H7 (cell line): ENCODE data around the gene NVL. TPM values are rescaled to one million over a fixed set of nuclear protein-coding genes. Genes with fewer than 3 reads are reported as not detected.
A peak's percentile ranks its signal among the peaks of the same experiment; 100 is the strongest.

Source experiments
- DNase-seq: peaks from one replicate; pipeline ENCODE4 v3.0.0; 2012
- H3K27me3 ChIP-seq: 2 replicates; pipeline ENCODE4 v1.6.0; 2011; ENCODE audit warnings: mild to moderate bottlenecking, low read length; ENCODE audit not compliant: control insufficient read depth, insufficient read depth
- H3K36me3 ChIP-seq: replicated peaks from 2 replicates; pipeline ENCODE4 v1.5.1; 2011; ENCODE audit warnings: low read length; ENCODE audit not compliant: control insufficient read depth, insufficient read depth
- H3K4me3 ChIP-seq: 2 replicates; pipeline ENCODE4 v1.5.1; 2011; ENCODE audit warnings: low read depth, mild to moderate bottlenecking, control low read depth, low read length, moderate library complexity; ENCODE audit not compliant: insufficient read depth
- total RNA-seq: library from RNA; depleted of rRNA; stranded (reverse); fragments of >200 nt; shearing (Covaris generic); gene quantifications from 2 replicates; pipeline ENCODE4 v1.2.3, GENCODE V29; 2014

The NVL gene
- total RNA-seq, 1 experiment from 2014 or later, result 49.3 TPM

GRCh38 chr1:224252479-224252878 lies 77.5 kb downstream of the NVL start:
- DNase-seq, result no peak
- H3K27me3 ChIP-seq, result no peaks in the 10 kb centered on the region
- no peak overlapping the region for H3K4me3 ChIP-seq
- H3K36me3 ChIP-seq, result peaks cover 2% of the 10 kb centered on the region

- Histone ChIP-seq H3K4me3 (no peak overlapping the region), H3K27me3 (no peaks in the 10 kb centered on the region), H3K36me3 (peaks cover 2% of the 10 kb centered on the region)
- no peak for DNase-seq
Measured at GRCh38 chr1:224251741-224252146, 78.2 kb downstream of the NVL start.

GRCh38 chr1:224245188-224245587 lies 84.8 kb downstream of the NVL start:
- no peak for DNase-seq
- Histone ChIP-seq H3K27me3 (no peaks in the 10 kb centered on the region), H3K36me3 (peaks cover 2% of the 10 kb centered on the region), H3K4me3 (no peak overlapping the region)

- no peaks in the 10 kb centered on the region for H3K36me3 ChIP-seq
- no peak overlapping the region for H3K4me3 ChIP-seq
- H3K27me3 ChIP-seq, result no peaks in the 10 kb centered on the region
- no peak for DNase-seq
Measured at GRCh38 chr1:224238756-224239155, 91.2 kb downstream of the NVL start.

- Histone ChIP-seq H3K27me3 (no peaks in the 10 kb centered on the region), H3K36me3 (no peaks in the 10 kb centered on the region), H3K4me3 (no peak overlapping the region)
- DNase-seq, result no peak
Measured at GRCh38 chr1:224238212-224238611, 91.8 kb downstream of the NVL start.

- DNase-seq, result no peak
- Histone ChIP-seq H3K27me3 (no peaks in the 10 kb centered on the region), H3K36me3 (no peaks in the 10 kb centered on the region; the same call in 1 of the 2 replicates), H3K4me3 (no peak overlapping the region)
Measured at GRCh38 chr1:224237119-224237881, 92.7 kb downstream of the NVL start.

- Histone ChIP-seq H3K27me3 (no peaks in the 10 kb centered on the region), H3K4me3 (no peak overlapping the region), H3K36me3 (no peaks in the 10 kb centered on the region; the same call in 1 of the 2 replicates)
- DNase-seq, result peak; percentile 56
Measured at GRCh38 chr1:224235813-224236493, 94.0 kb downstream of the NVL start.

- H3K4me3 ChIP-seq, result no peak overlapping the region
- no peaks in the 10 kb centered on the region for H3K27me3 ChIP-seq
- H3K36me3 ChIP-seq, result no peaks in the 10 kb centered on the region; the same call in 1 of the 2 replicates
- DNase-seq, result no peak
Measured at GRCh38 chr1:224234017-224234416, 96.0 kb downstream of the NVL start.

- no peak for DNase-seq
- Histone ChIP-seq H3K4me3 (no peak overlapping the region), H3K27me3 (no peaks in the 10 kb centered on the region), H3K36me3 (no peaks in the 10 kb centered on the region)
Measured at GRCh38 chr1:224226849-224227502, 103.0 kb downstream of the NVL start.

- no peaks in the 10 kb centered on the region for H3K36me3 ChIP-seq
- H3K27me3 ChIP-seq, result no peaks in the 10 kb centered on the region
- DNase-seq, result peak; percentile 57
- no peak overlapping the region for H3K4me3 ChIP-seq
Measured at GRCh38 chr1:224223819-224224714, 105.9 kb downstream of the NVL start.

- Histone ChIP-seq H3K4me3 (no peak overlapping the region), H3K27me3 (no peaks in the 10 kb centered on the region), H3K36me3 (no peaks in the 10 kb centered on the region)
- DNase-seq, result no peak
Measured at GRCh38 chr1:224219612-224220059, 110.3 kb downstream of the NVL start.

- no peak for DNase-seq
- Histone ChIP-seq H3K27me3 (no peaks in the 10 kb centered on the region), H3K36me3 (no peaks in the 10 kb centered on the region)
Measured at GRCh38 chr1:224219011-224219611, 110.9 kb downstream of the NVL start.

GRCh38 chr1:224217655-224218623 lies 112.0 kb downstream of the NVL start:
- Histone ChIP-seq H3K4me3 (no peak overlapping the region), H3K27me3 (no peaks in the 10 kb centered on the region), H3K36me3 (no peaks in the 10 kb centered on the region)
- no peak for DNase-seq

More at GRCh38 chr1:224219011-224219611, 110.9 kb downstream of the NVL start:
- H3K4me3 ChIP-seq, result no peak overlapping the region
